ENCODE measurements around the gene ZCCHC4. TPM values are rescaled to one million over a fixed set of nuclear protein-coding genes. Genes with fewer than 3 reads are reported as not detected.
A peak's percentile ranks its signal among the peaks of the same experiment; 100 is the strongest.
"Not testable (repeated sequence)": the region's sequence is repeated elsewhere in the genome, so short reads cannot be mapped to it uniquely, and the experiment has no call there.

Gene ZCCHC4
- total RNA-seq, 4 donors from 2014 or later = 5.6 to 13.9 (median 10.0) TPM

GRCh38 chr4:25361253-25361652 lies 48.7 kb downstream of the ZCCHC4 start:
- intact Hi-C loops (cut with DNase I) = no loop called here
- TF ChIP-seq POLR2A (IDR thresholded peaks at IDR 0.05) (no peak), CTCF (IDR thresholded peaks at IDR 0.05) (no peak)
- H3K27ac ChIP-seq = no peak overlapping the region
- 89 to 98% methylated on average over 4 to 9 of the region's 9 CpGs for WGBS, 2 donors
- no peaks in the 10 kb centered on the region for H3K27me3 ChIP-seq
- H3K9me3 ChIP-seq = no peaks in the 10 kb centered on the region
- no peaks in the 10 kb centered on the region for H3K4me1 ChIP-seq
- peaks cover 0 to 17% (median 0%) of the 10 kb centered on the region in 3 donors for H3K36me3 ChIP-seq
- DNase-seq = no peak
- H3K4me3 ChIP-seq = no peak overlapping the region

DNA sequence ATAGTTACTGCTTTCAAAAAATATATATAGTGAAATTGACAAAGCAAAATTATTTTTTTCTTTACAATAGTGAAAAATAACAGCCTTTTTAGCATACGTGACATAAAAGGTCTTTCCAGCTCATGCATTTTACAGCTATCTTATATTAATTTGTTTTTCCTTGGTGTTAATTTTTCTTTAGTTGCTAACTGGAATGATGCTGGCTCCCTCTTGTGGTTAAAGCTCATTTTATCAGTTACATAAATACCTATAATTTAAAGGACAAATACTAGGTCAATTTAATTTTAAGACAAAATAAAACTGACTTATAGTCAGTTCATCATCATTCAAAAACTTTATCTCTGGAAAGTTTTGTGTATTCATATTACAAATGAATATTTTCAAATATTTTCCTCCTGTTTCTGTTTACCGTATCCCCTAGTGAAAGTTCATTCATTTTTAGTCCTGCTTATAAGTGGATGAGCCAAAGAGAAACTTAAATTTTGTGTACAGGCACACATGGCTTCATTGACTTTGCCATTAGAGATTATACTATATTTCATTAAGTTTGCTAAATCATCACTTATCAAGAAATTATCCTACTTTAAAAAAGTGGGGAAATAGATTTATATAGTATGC lies 54.5 kb downstream of the ZCCHC4 start:
- intact Hi-C loops (cut with DNase I) = no loop called here
- TF ChIP-seq CTCF (IDR thresholded peaks at IDR 0.05) (peak in 4 of 6 experiments; percentile 36 to 66 (median 56)), POLR2A (IDR thresholded peaks at IDR 0.05) (no peak)
- Histone ChIP-seq H3K9me3 (no peaks in the 10 kb centered on the region), H3K36me3 (peaks cover 0 to 21% (median 4%) of the 10 kb centered on the region in 3 donors), H3K4me1 (no peaks in the 10 kb centered on the region), H3K4me3 (no peak overlapping the region), H3K27me3 (no peaks in the 10 kb centered on the region), H3K27ac (no peak overlapping the region)
- WGBS, 2 donors = 77 to 79% methylated on average over 2 of the region's 2 CpGs
- no peak for DNase-seq

GRCh38 chr4:25367877-25368276 lies 55.3 kb downstream of the ZCCHC4 start:
- no peaks in the 10 kb centered on the region for H3K27me3 ChIP-seq
- intact Hi-C loops (cut with DNase I) = no loop called here
- peaks cover 0 to 21% (median 4%) of the 10 kb centered on the region in 3 donors for H3K36me3 ChIP-seq
- DNase-seq = no peak
- no peak overlapping the region for H3K4me3 ChIP-seq
- no peaks in the 10 kb centered on the region for H3K9me3 ChIP-seq
- no peak overlapping the region for H3K27ac ChIP-seq
- TF ChIP-seq CTCF (IDR thresholded peaks at IDR 0.05) = no peak
- TF ChIP-seq POLR2A (IDR thresholded peaks at IDR 0.05) = no peak
- no peaks in the 10 kb centered on the region for H3K4me1 ChIP-seq

- no peak for DNase-seq
- H3K27ac ChIP-seq = no peak overlapping the region
- no peaks in the 10 kb centered on the region for H3K27me3 ChIP-seq
- whole genome bisulfite sequencing, 2 donors = 67 to 80% methylated on average over 5 to 6 of the region's 6 CpGs
- intact Hi-C loops (cut with DNase I) = no loop called here
- TF ChIP-seq POLR2A (IDR thresholded peaks at IDR 0.05) (no peak), CTCF (IDR thresholded peaks at IDR 0.05) (no peak)
- H3K9me3 ChIP-seq = no peaks in the 10 kb centered on the region
- H3K4me3 ChIP-seq = no peak overlapping the region
- H3K36me3 ChIP-seq = peaks cover 0 to 21% (median 4%) of the 10 kb centered on the region in 3 donors
- no peaks in the 10 kb centered on the region for H3K4me1 ChIP-seq
These were observed 55.7 kb downstream of the ZCCHC4 start for GRCh38 chr4:25368315-25368714.

- Histone ChIP-seq H3K9me3 (no peaks in the 10 kb centered on the region), H3K4me3 (no peak overlapping the region), H3K36me3 (peaks cover 0 to 13% (median 4%) of the 10 kb centered on the region in 3 donors), H3K4me1 (no peaks in the 10 kb centered on the region), H3K27me3 (no peaks in the 10 kb centered on the region), H3K27ac (no peak overlapping the region)
- no peak for TF ChIP-seq CTCF (IDR thresholded peaks at IDR 0.05)
- no peak for TF ChIP-seq POLR2A (IDR thresholded peaks at IDR 0.05)
- 50 to 57% methylated on average over 1 to 2 of the region's 2 CpGs for WGBS, 2 donors
- no peak for DNase-seq
- intact Hi-C loops (cut with DNase I) = no loop called here
These were observed 57.7 kb downstream of the ZCCHC4 start for GRCh38 chr4:25370242-25370641.

GRCh38 chr4:25372549-25372948 lies 60.0 kb downstream of the ZCCHC4 start:
- H3K27ac ChIP-seq; DNase-seq; H3K36me3 ChIP-seq; H3K9me3 ChIP-seq; H3K27me3 ChIP-seq; H3K4me3 ChIP-seq; intact Hi-C loops (cut with DNase I): not testable (repeated sequence)
- peaks cover 0 to 11% (median 0%) of the 10 kb centered on the region in 3 donors for H3K4me1 ChIP-seq
- 43 to 53% methylated on average over 9 of the region's 9 CpGs for WGBS, 2 donors

Data from esophagus squamous epithelium (tissue), 5 donors.